GM12878 (cell line): Measurements from ENCODE around the gene KLKB1. TPM values are rescaled to one million over a fixed set of nuclear protein-coding genes. Genes with fewer than 3 reads are reported as not detected.

ENCODE experiments used
- ATAC-seq: fragments of 200-7000 bp; cut with Tn5 transposase; 3 replicates; pipeline ENCODE4 v1.9.1; 2020; ENCODE audit warnings: mild to moderate bottlenecking, moderate library complexity
- BruUV-seq: library from RNA; stranded (reverse); fragments of 400-500 nt; replicated peaks from 2 replicates; lab custom pipeline; 2021; lab: Mats Ljungman, UMichigan
- CTCF ChIA-PET: fragments of 300-600 bp; sonication (Branson Sonifier 250); formaldehyde crosslinking; extraction: SDS; loops from one replicate; lab custom pipeline; 2021; ENCODE audit warnings: inconsistent platforms; lab: Yijun Ruan, JAX
- POLR2A ChIA-PET: fragments of 350-600 bp; formaldehyde crosslinking; extraction: SDS; loops from one replicate; lab custom pipeline; 2021; ENCODE audit warnings: inconsistent platforms; lab: Charles Lee
- RAD21 ChIA-PET: fragments of 300-600 bp; sonication (Branson Sonifier 250); formaldehyde crosslinking; loops from one replicate; lab custom pipeline; 2023; ENCODE audit warnings: antibody characterized with exemption; ENCODE audit not compliant: unreplicated experiment; lab: Charles Lee
- SMC1A ChIA-PET: fragments of 300-600 bp; sonication (Branson Sonifier 250); formaldehyde crosslinking; loops from one replicate; lab custom pipeline; 2023; ENCODE audit not compliant: unreplicated experiment, uncharacterized antibody; lab: Charles Lee
- DNase-seq: peaks from one replicate; pipeline ENCODE4 v3.0.0-alpha.2; 2011; ENCODE audit warnings: low read depth, low spot score
- FAIRE-seq: peaks from 3 replicates; lab custom pipeline; 2011; peaks lifted over from hg19 to GRCh38; lab: Jason Lieb, UNC
- H2AFZ ChIP-seq: 2 replicates; pipeline ENCODE4 v1.6.0; 2011; ENCODE audit warnings: low read depth, low read length, control low read depth; ENCODE audit not compliant: control insufficient read depth
- H3K27ac ChIP-seq: 2 replicates; pipeline ENCODE4 v1.5.1; 2011; ENCODE audit warnings: control low read depth; ENCODE audit not compliant: control insufficient read depth, insufficient read depth
- H3K27me3 ChIP-seq, 2 experiments: replicated peaks in 1 of 2; 2 replicates each; pipeline versions ENCODE4 v1.6.0 to v1.6.1; 2011; ENCODE audit warnings: low read length in 1 of 2; ENCODE audit not compliant: control insufficient read depth in 2 of 2, insufficient read depth in 2 of 2
- H3K36me3 ChIP-seq, 2 experiments: 2 replicates each; pipeline ENCODE4 v1.5.1; 2011; ENCODE audit warnings: low read length in 1 of 2; ENCODE audit not compliant: control insufficient read depth in 2 of 2, insufficient read depth in 2 of 2
- H3K4me1 ChIP-seq: 2 replicates; pipeline ENCODE4 v1.6.1; 2011; ENCODE audit warnings: mild to moderate bottlenecking, low read length, moderate library complexity, mixed read lengths; ENCODE audit not compliant: control insufficient read depth, insufficient read depth
- H3K4me2 ChIP-seq: 2 replicates; pipeline ENCODE4 v1.6.0; 2011; ENCODE audit warnings: control low read depth; ENCODE audit not compliant: control insufficient read depth, insufficient read depth
- H3K4me3 ChIP-seq: fragments of 200-600 bp; sonication (generic); 2 replicates; pipeline ENCODE4 v1.5.1; 2016
- H3K79me2 ChIP-seq: 2 replicates; pipeline ENCODE4 v1.6.0; 2011; ENCODE audit warnings: low read length; ENCODE audit not compliant: control insufficient read depth, insufficient read depth
- H3K9ac ChIP-seq: 2 replicates; pipeline ENCODE4 v1.8.0; 2011; ENCODE audit warnings: low read length, control low read depth, mixed read lengths; ENCODE audit not compliant: control insufficient read depth, insufficient read depth
- H3K9me3 ChIP-seq: replicated peaks from 3 replicates; pipeline ENCODE4 v1.5.1; 2011; ENCODE audit warnings: mild to moderate bottlenecking, low read length; ENCODE audit not compliant: control insufficient read depth, insufficient read depth
- H4K20me1 ChIP-seq: 2 replicates; pipeline ENCODE4 v1.6.0; 2011; ENCODE audit not compliant: control insufficient read depth, insufficient read depth
- CHD4 ChIP-seq: fragments of 200-600 bp; sonication (generic); IDR thresholded peaks from 2 replicates; pipeline ENCODE4 v1.6.1; 2016; ENCODE audit warnings: mild to moderate bottlenecking
- CREM ChIP-seq: IDR thresholded peaks from 2 replicates; pipeline ENCODE4 v1.6.1; 2014; ENCODE audit warnings: antibody characterized with exemption, low read depth
- DPF2 ChIP-seq: fragments of 450-650 bp; IDR thresholded peaks from 2 replicates; pipeline ENCODE4 v1.6.1; 2017; ENCODE audit warnings: mild to moderate bottlenecking
- EP300 ChIP-seq, 2 experiments: fragments of 150-350 bp in 1 of 2; IDR thresholded peaks; 2 replicates each; pipeline ENCODE4 v1.6.1; 2011 to 2012; ENCODE audit warnings: low read depth in 2 of 2, low read length in 2 of 2, borderline replicate concordance in 1 of 2, improper control_type of control experiment in 1 of 2, inconsistent platforms in 1 of 2; ENCODE audit not compliant: control insufficient read depth in 1 of 2
- MTA2 ChIP-seq: fragments of 450-650 bp; IDR thresholded peaks from 2 replicates; pipeline ENCODE4 v1.6.1; 2016; ENCODE audit warnings: low read depth, mild to moderate bottlenecking, moderate library complexity
- MTA3 ChIP-seq: IDR thresholded peaks from 2 replicates; pipeline ENCODE4 v1.6.1; 2012; ENCODE audit warnings: low read length, inconsistent platforms, borderline replicate concordance
- NFIC ChIP-seq: IDR thresholded peaks from 2 replicates; pipeline ENCODE4 v1.6.1; 2012; ENCODE audit warnings: low read depth, mild to moderate bottlenecking, inconsistent platforms, low read length, moderate library complexity
- NFYA ChIP-seq: IDR thresholded peaks from 2 replicates; pipeline ENCODE4 v1.6.1; 2011; ENCODE audit warnings: low read depth, mild to moderate bottlenecking, low read length, improper control_type of control experiment, borderline replicate concordance
- PBX3 ChIP-seq: IDR thresholded peaks from 2 replicates; pipeline ENCODE4 v1.6.1; 2011; ENCODE audit warnings: mild to moderate bottlenecking, low read depth, low read length, moderate library complexity; ENCODE audit not compliant: insufficient replicate concordance
- RUNX3 ChIP-seq: IDR thresholded peaks from 2 replicates; pipeline ENCODE4 v1.6.1; 2012; ENCODE audit warnings: low read length, inconsistent platforms
- SKIL ChIP-seq: fragments of 450-650 bp; IDR thresholded peaks from 2 replicates; pipeline ENCODE4 v1.6.1; 2017; ENCODE audit warnings: mild to moderate bottlenecking, low read depth, inconsistent platforms; ENCODE audit not compliant: poor library complexity, severe bottlenecking
- SRF ChIP-seq, 2 experiments: IDR thresholded peaks; 2 replicates each; pipeline ENCODE4 v1.6.1; 2011; ENCODE audit warnings: low read depth in 2 of 2, low read length in 2 of 2, mild to moderate bottlenecking in 1 of 2, moderate library complexity in 1 of 2
- TCF12 ChIP-seq: IDR thresholded peaks from 2 replicates; pipeline ENCODE4 v1.6.1; 2011; ENCODE audit warnings: low read depth, mild to moderate bottlenecking, low read length
- ZNF24 ChIP-seq: fragments of 450-650 bp; IDR thresholded peaks from 2 replicates; pipeline ENCODE4 v1.6.1; 2017; ENCODE audit warnings: antibody characterized with exemption, mild to moderate bottlenecking
- ZNF592 ChIP-seq: fragments of 450-650 bp; IDR thresholded peaks from 2 replicates; pipeline ENCODE4 v1.6.1; 2017; ENCODE audit warnings: mild to moderate bottlenecking, moderate library complexity
- WGBS: methylation state at CpG from one replicate; pipeline ENCODE4 v1.1.6; 2016; ENCODE audit warnings: low lambda C conversion rate; ENCODE audit not compliant: insufficient replicate concordance, insufficient coverage; ENCODE audit errors: missing lambda C conversion rate; 5-methylcytosine and 5-hydroxymethylcytosine counted together
- in situ Hi-C: fragments of 300-500 bp; cut with MboI; formaldehyde crosslinking; loops from 9 replicates; pipeline ENCODE4 v1.14.3; 2018; ENCODE audit warnings: mixed read lengths
- intact Hi-C: fragments of 100-400 bp; cut with micrococcal nuclease; formaldehyde crosslinking; loops from one replicate; pipeline ENCODE4 v1.14.2; 2022; ENCODE audit not compliant: unreplicated experiment
- polyA plus RNA-seq, 11 experiments: library from polyadenylated mRNA; depleted of rRNA in 4 of 11; unstranded in 6 of 11; stranded (reverse) in 5 of 11; fragments of >200 nt; fragmentation: Nextera tagmentation in 4 of 11; fragmentation: Illumina TruSeq in 1 of 11; extraction: Ambion mirVana in 4 of 11; extraction: Trizol in 1 of 11; gene quantifications; 1 replicate in 1 of 11; 2 replicates in 10 of 11; pipeline versions ENCODE4 v1.2.1 to v1.2.3, GENCODE V29; 2011 to 2016; ENCODE audit warnings: inconsistent platforms in 2 of 11, missing spikeins in 2 of 11, low read depth in 1 of 11
- total RNA-seq, 4 experiments: library from RNA; depleted of rRNA in 3 of 4; stranded (reverse); fragments of >200 nt in 3 of 4; fragmentation: Illumina TruSeq in 1 of 4; extraction: Trizol in 1 of 4; gene quantifications; 2 replicates each; pipeline versions ENCODE4 v1.2.1 to v1.2.3, GENCODE V29; 2013 to 2021

Gene KLKB1
- total and polyA plus RNA-seq, 10 of the 15 experiments (the other 5 are each of a cell fraction or from before 2014, with no cell fraction given) = 0.04 TPM; not detected in 9

DNA sequence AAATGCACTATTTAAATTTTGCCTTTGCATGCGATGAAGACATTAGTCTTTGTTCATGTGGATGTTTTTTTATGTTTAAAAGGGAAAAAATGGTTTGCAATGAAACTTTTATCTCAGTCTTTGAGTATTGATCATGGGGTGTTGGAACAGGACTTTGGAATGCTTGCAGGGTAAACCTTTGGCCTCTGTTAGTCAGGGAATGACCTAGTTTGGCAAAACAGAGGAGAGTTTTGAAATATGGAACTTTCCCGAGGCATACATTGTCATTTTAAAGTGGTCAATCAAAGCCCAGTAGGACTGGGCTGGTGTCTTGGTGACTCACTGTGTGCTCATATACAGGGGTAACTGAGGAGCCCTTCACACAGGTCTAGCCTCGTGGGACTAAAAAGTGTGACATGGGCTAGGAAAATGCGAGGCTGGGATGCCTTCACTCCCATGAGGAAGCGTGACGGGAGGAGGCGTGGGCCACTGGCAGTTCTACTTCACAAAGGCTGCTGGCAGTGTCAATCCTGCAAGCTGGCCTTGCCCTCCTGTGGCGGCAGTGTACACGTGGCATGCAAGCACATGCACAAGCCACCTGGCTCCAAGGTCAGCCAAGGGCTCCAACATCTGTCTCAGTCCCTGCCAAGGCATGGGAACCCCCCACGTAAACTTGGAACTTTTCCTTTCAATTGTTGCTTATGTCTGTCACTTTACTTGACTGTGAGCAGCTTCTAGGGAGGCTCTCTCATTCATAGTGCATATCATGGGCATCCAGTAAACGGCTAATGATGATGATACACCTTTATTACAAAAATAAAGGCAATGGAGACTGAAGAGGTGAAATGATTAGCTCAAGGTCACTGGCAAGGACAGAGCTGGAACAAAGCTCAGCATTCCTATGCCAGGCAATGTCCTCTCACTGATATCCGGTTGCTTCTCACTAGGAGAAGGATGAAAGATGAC, 33.5 kb downstream of the KLKB1 start:
- ATAC-seq = no peak
- ChIA-PET RAD21 (no interaction called here), CTCF (no interaction called here), POLR2A (no interaction called here), SMC1A (no interaction called here)
- Histone ChIP-seq H3K27me3 (no peaks in the 10 kb centered on the region; a peak in 1 of 4 replicates), H3K36me3 (no peaks in the 10 kb centered on the region), H3K9ac (no peak overlapping the region), H2AFZ (no peak overlapping the region), H3K4me3 (no peak overlapping the region), H3K9me3 (no peaks in the 10 kb centered on the region), H3K4me1 (no peaks in the 10 kb centered on the region), H3K79me2 (no peaks in the 10 kb centered on the region), H3K27ac (no peak overlapping the region), H4K20me1 (no peaks in the 10 kb centered on the region), H3K4me2 (no peak overlapping the region)
- in situ Hi-C loops = no loop called here
- no peak for DNase-seq
- FAIRE-seq = no peak
- no TSS peak for BruUV-seq
- WGBS = 29% methylated on average over 12 of the region's 12 CpGs
- intact Hi-C loops = no loop called here
- TF ChIP-seq CHD4 = no peak
- no peak for TF ChIP-seq SRF (IDR thresholded peaks at IDR 0.05; ENCODE audit: low read depth in 2 of 2, low read length in 2 of 2)
- no peak for TF ChIP-seq TCF12
- TF ChIP-seq PBX3 = no peak
- no peak for TF ChIP-seq NFIC
- TF ChIP-seq CREM = no peak
- no peak for TF ChIP-seq RUNX3
- no peak for TF ChIP-seq MTA2
- TF ChIP-seq DPF2 = no peak
- TF ChIP-seq MTA3 = no peak
- no peak for TF ChIP-seq SKIL
- TF ChIP-seq EP300 (IDR thresholded peaks at IDR 0.05; ENCODE audit: borderline replicate concordance in 1 of 2, control insufficient read depth in 1 of 2, low read depth in 2 of 2, low read length in 2 of 2) = no peak
- no peak for TF ChIP-seq ZNF24
- TF ChIP-seq ZNF592 = no peak
- TF ChIP-seq NFYA = no peak
